ENCODE data around the gene TBC1D22A. TPM values are rescaled to one million over a fixed set of nuclear protein-coding genes. Genes with fewer than 3 reads are reported as not detected.
"Not testable (repeated sequence)": the region's sequence is repeated elsewhere in the genome, so short reads cannot be mapped to it uniquely, and the experiment has no call there.

The TBC1D22A gene
- total RNA-seq, 1 donor from 2014 or later = 34.1 TPM

- Histone ChIP-seq H3K9me3 (no peaks in the 10 kb centered on the region), H3K27me3 (ENCODE audit: low read depth) (no peaks in the 10 kb centered on the region), H3K27ac (no peak overlapping the region), H3K4me3 (no peak overlapping the region), H3K36me3 (no peaks in the 10 kb centered on the region), H3K4me1 (no peaks in the 10 kb centered on the region)
- no peak for ATAC-seq
- DNase-seq = no peak
- intact Hi-C loops (cut with DNase I) = no loop called here
- no peak for TF ChIP-seq CTCF (IDR thresholded peaks at IDR 0.05)
Observed at GRCh38 chr22:47136671-47137070, 374.2 kb downstream of the TBC1D22A start.

- DNase-seq (no peak), ATAC-seq (no peak)
- Histone ChIP-seq H3K27me3 (ENCODE audit: low read depth) (no peaks in the 10 kb centered on the region), H3K27ac (no peak overlapping the region), H3K4me1 (no peaks in the 10 kb centered on the region), H3K4me3 (no peak overlapping the region), H3K36me3 (no peaks in the 10 kb centered on the region), H3K9me3 (no peaks in the 10 kb centered on the region)
- TF ChIP-seq CTCF (IDR thresholded peaks at IDR 0.05) = no peak
- intact Hi-C loops (cut with DNase I) = no loop called here
Observed at GRCh38 chr22:47139013-47139789, 376.8 kb downstream of the TBC1D22A start.

GRCh38 chr22:47139790-47140119 lies 377.3 kb downstream of the TBC1D22A start:
- intact Hi-C loops (cut with DNase I) = no loop called here
- no peak for ATAC-seq
- Histone ChIP-seq H3K27me3 (ENCODE audit: low read depth) (no peaks in the 10 kb centered on the region), H3K36me3 (no peaks in the 10 kb centered on the region), H3K4me1 (no peaks in the 10 kb centered on the region), H3K9me3 (no peaks in the 10 kb centered on the region), H3K4me3 (no peak overlapping the region), H3K27ac (no peak overlapping the region)
- TF ChIP-seq CTCF (IDR thresholded peaks at IDR 0.05) = no peak
- no peak for DNase-seq

GRCh38 chr22:47140975-47141374 lies 378.5 kb downstream of the TBC1D22A start:
- H3K4me3 ChIP-seq; ATAC-seq; H3K27me3 ChIP-seq (ENCODE audit: low read depth); H3K36me3 ChIP-seq; H3K4me1 ChIP-seq; DNase-seq; H3K9me3 ChIP-seq; H3K27ac ChIP-seq; intact Hi-C loops (cut with DNase I): not testable (repeated sequence)

GRCh38 chr22:47142427-47143046 lies 380.1 kb downstream of the TBC1D22A start:
- TF ChIP-seq CTCF (IDR thresholded peaks at IDR 0.05) = no peak
- no peak overlapping the region for H3K27ac ChIP-seq
- no peaks in the 10 kb centered on the region for H3K27me3 ChIP-seq (ENCODE audit: low read depth)
- no peaks in the 10 kb centered on the region for H3K36me3 ChIP-seq
- intact Hi-C loops (cut with DNase I) = no loop called here
- ATAC-seq (no peak), DNase-seq (no peak)
- no peaks in the 10 kb centered on the region for H3K9me3 ChIP-seq
- no peaks in the 10 kb centered on the region for H3K4me1 ChIP-seq
- no peak overlapping the region for H3K4me3 ChIP-seq

- H3K9me3 ChIP-seq = no peaks in the 10 kb centered on the region
- H3K36me3 ChIP-seq = no peaks in the 10 kb centered on the region
- H3K27me3 ChIP-seq (ENCODE audit: low read depth) = no peaks in the 10 kb centered on the region
- TF ChIP-seq CTCF (IDR thresholded peaks at IDR 0.05) = no peak
- intact Hi-C loops (cut with DNase I) = no loop called here
- DNase-seq (no peak), ATAC-seq (no peak)
- H3K4me3 ChIP-seq = no peak overlapping the region
- H3K4me1 ChIP-seq = no peaks in the 10 kb centered on the region
- no peak overlapping the region for H3K27ac ChIP-seq
Observed at GRCh38 chr22:47143249-47143938, 380.9 kb downstream of the TBC1D22A start.

Data from lower lobe of right lung (tissue), 2 donors.